22Rv1 (cell line): ENCODE measurements around the gene FLCN.

ENCODE experiments used
- CTCF ChIP-seq: fragments of 450-650 bp; IDR thresholded peaks from 2 replicates; pipeline ENCODE4 v1.5.1; 2017; ENCODE audit warnings: mild to moderate bottlenecking
- ZFX ChIP-seq: fragments of 450-650 bp; IDR thresholded peaks from 2 replicates; pipeline ENCODE4 v1.6.1; 2017; ENCODE audit warnings: antibody characterized with exemption, borderline replicate concordance

GRCh38 chr17:17180141-17180603 is 56.8 kb downstream of the FLCN start:
- no peak for TF ChIP-seq CTCF
- TF ChIP-seq ZFX, result no peak
